Measurements from ENCODE around the gene AQP12B. TPM values are rescaled to one million over a fixed set of nuclear protein-coding genes. Genes with fewer than 3 reads are reported as not detected.

Gene AQP12B
- total and polyA plus RNA-seq, 9 of the 15 experiments (the other 6 are each of a cell fraction or from before 2014, with no cell fraction given), result not detected

DNA sequence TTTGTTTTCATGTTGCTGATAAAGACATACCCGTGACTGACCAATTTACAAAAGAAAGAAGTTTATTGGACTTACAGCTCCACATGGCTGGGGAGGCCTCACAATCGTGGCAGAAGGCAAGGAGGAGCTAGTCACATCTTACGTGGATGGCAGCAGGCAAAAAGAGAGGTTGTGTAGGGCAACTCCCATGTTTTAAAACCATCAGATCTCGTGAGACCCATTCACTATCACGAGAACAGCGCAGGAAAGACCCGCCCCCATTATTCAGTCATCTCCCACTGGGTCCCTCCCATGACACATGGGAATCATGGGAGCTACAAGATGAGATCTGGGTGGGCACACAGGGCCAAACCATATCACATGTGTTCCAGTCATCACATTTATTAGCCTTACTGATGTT, 25.8 kb upstream of the AQP12B start:
- intact Hi-C loops (cut with micrococcal nuclease), result loop anchor here (10.0 kb wide), 1 partner anchor 194 kb away; no protein-coding TSS in a partner anchor
- no peaks in the 10 kb centered on the region for H4K20me1 ChIP-seq (replicated peaks; ENCODE audit: control insufficient read depth, insufficient read depth, low read length)
- no peak overlapping the region for H3K27ac ChIP-seq (ENCODE audit: extremely low read depth, low read depth, low read length)
- FAIRE-seq (no peak), DNase-seq (ENCODE audit: extremely low read depth in 1 of 4, low spot score in 3 of 4) (no peak), ATAC-seq (no peak)
- TF ChIP-seq KAT8 (IDR thresholded peaks at IDR 0.05; ENCODE audit: low read depth), result no peak
- TF ChIP-seq TCFL5 (CRISPR knock-in tag; conservative IDR thresholded peaks at IDR 0.05), result no peak
- TF ChIP-seq GTF3C2 (IDR thresholded peaks at IDR 0.05; ENCODE audit: borderline replicate concordance, extremely low read depth, insufficient read length), result no peak
- no peak for TF ChIP-seq RBM15 (IDR thresholded peaks at IDR 0.05; ENCODE audit: insufficient read depth, low read length)
- 0 out of 2 replicates have a peak, but pooled peaks have one; percentile 65 for TF ChIP-seq ZNF431 (CRISPR knock-in tag; IDR thresholded peaks at IDR 0.05)
- TF ChIP-seq CHD2 (IDR thresholded peaks at IDR 0.05; ENCODE audit: low read depth, low read length), result peak; percentile 79
- H3K4me1 ChIP-seq (replicated peaks in 1 of 2; ENCODE audit: control insufficient read depth in 2 of 2, insufficient read depth in 2 of 2, low read length in 2 of 2), result no peaks in the 10 kb centered on the region
- no peak overlapping the region for H3K9ac ChIP-seq (ENCODE audit: insufficient read depth in 1 of 2, low read depth in 2 of 2, low read length in 2 of 2)
- ChIA-PET POLR2A (interaction anchor here (0.6 to 0.7 kb wide), 2 partner anchors 143 to 365 kb away, joined by 3 read pairs; no protein-coding TSS in a partner anchor), CTCF (ENCODE audit: low intra/inter-chr PET ratio) (no interaction called here)
- H3K27me3 ChIP-seq (ENCODE audit: control insufficient read depth in 2 of 2, insufficient read depth in 2 of 2, low read length in 2 of 2), result peaks cover 5 to 59% of the 10 kb centered on the region in 2 experiments
- H3K9me3 ChIP-seq (replicated peaks; ENCODE audit: control insufficient read depth, insufficient read depth, low read depth, low read length), result no peaks in the 10 kb centered on the region
- H2AFZ ChIP-seq (ENCODE audit: low read depth, low read length), result no peak overlapping the region
- H3K9me1 ChIP-seq (ENCODE audit: control insufficient read depth, insufficient read depth, low read length), result no peaks in the 10 kb centered on the region
- BruUV-seq (replicated peaks), result no TSS peak
- H3K4me2 ChIP-seq (ENCODE audit: insufficient read depth, low read length), result no peak overlapping the region
- no peaks in the 10 kb centered on the region for H3K36me3 ChIP-seq (ENCODE audit: control insufficient read depth, insufficient read depth, low read length)
- H3K4me3 ChIP-seq, result no peak overlapping the region
- in situ Hi-C loops (cut with MboI), result no loop called here
- 0% methylated on average over 5 of the region's 7 CpGs for WGBS (ENCODE audit: insufficient coverage, low coverage, missing lambda C conversion rate)
- H3K79me2 ChIP-seq (ENCODE audit: control insufficient read depth, insufficient read depth, low read length), result no peaks in the 10 kb centered on the region
